Measurements from ENCODE around the gene GABBR2. TPM values are rescaled to one million over a fixed set of nuclear protein-coding genes. Genes with fewer than 3 reads are reported as not detected.
"Not testable (repeated sequence)": the region's sequence is repeated elsewhere in the genome, so short reads cannot be mapped to it uniquely, and the experiment has no call there.

GABBR2 gene
- total RNA-seq, 2 donors from 2014 or later = not detected

DNA sequence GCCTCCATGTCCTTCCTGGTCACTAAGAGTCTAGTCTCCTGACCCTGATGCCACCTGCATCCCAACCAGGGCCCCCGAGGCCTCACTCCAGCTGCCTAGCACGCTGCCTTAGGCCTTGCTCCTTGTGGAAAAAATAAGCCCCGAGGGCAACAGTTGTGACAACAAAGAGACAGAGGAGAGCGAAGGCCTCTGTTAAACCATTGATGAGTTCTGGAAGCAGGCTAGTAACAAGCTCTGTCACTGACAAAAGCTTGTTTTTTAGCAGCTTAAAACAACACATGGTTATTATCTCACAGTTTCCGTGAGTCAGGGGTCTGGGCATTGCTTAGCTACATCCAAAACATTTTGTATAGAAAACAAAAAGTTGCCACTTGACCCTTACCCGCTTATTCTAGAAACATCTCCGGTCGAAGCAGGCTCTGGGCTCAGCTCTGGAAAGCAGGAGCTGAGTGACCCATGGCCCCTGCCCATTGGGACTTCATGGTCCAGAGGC, 405.1 kb downstream of the GABBR2 start:
- no peaks in the 10 kb centered on the region for H3K9me3 Mint-ChIP-seq
- H3K27ac Mint-ChIP-seq = no peak overlapping the region
- no peaks in the 10 kb centered on the region for H3K4me1 Mint-ChIP-seq
- H3K27me3 Mint-ChIP-seq = no peaks in the 10 kb centered on the region
- no peaks in the 10 kb centered on the region for H3K36me3 Mint-ChIP-seq (ENCODE audit: low read depth)
- H3K4me3 Mint-ChIP-seq = no peak overlapping the region
- no peak for ATAC-seq (replicated peaks)

DNA sequence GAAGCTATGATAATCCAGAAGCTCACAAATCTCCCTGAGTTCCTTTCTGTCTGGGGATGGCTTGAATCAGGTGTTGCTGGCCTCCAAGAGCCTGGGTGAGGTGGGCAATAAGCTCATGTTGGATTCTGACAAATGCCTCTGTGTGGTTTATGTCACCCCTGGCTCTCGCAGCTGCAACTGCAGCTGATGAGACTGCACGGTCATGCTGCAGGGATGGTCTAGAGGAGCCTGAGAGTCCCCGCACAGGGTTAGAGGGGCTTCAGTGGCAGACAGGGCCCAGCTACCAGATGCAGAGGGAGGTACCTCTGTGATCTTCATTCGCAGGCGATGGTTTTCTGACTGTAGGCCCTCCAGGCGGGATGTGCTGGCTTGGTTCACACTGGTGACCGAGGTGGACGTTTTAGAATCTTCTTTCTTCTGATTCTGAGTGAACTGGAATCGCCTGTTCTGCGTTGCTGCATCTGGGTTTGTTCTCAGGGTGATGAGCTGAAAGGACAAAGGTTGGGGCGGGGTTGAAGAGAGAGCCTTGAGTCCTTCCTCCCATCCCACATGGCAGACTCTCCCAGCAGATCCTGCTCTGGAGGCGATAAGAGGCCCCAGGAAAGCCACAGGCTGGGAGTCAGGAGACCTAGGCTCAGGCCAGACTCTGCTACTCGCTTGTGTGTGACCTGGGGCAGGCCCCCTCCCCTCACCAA, 405.6 kb downstream of the GABBR2 start:
- H3K36me3 Mint-ChIP-seq (ENCODE audit: low read depth) = no peaks in the 10 kb centered on the region
- no peaks in the 10 kb centered on the region for H3K4me1 Mint-ChIP-seq
- no peak overlapping the region for H3K27ac Mint-ChIP-seq
- no peak overlapping the region for H3K4me3 Mint-ChIP-seq
- no peak for ATAC-seq (replicated peaks)
- H3K9me3 Mint-ChIP-seq = no peaks in the 10 kb centered on the region
- peaks cover 1% of the 10 kb centered on the region for H3K27me3 Mint-ChIP-seq

GRCh38 chr9:98302150-98302549, 406.6 kb downstream of the GABBR2 start:
- no peaks in the 10 kb centered on the region for H3K36me3 Mint-ChIP-seq (ENCODE audit: low read depth)

GRCh38 chr9:98300611-98301010, 408.1 kb downstream of the GABBR2 start:
- H3K9me3 Mint-ChIP-seq = no peaks in the 10 kb centered on the region
- no peaks in the 10 kb centered on the region for H3K36me3 Mint-ChIP-seq (ENCODE audit: low read depth)
- no peak overlapping the region for H3K27ac Mint-ChIP-seq
- no peak overlapping the region for H3K4me3 Mint-ChIP-seq
- H3K4me1 Mint-ChIP-seq = no peaks in the 10 kb centered on the region
- ATAC-seq (replicated peaks) = no peak
- peaks cover 3% of the 10 kb centered on the region for H3K27me3 Mint-ChIP-seq

More at GRCh38 chr9:98302150-98302549, 406.6 kb downstream of the GABBR2 start:
- Mint-ChIP-seq H3K27me3 (peaks cover 3% of the 10 kb centered on the region), H3K9me3 (no peaks in the 10 kb centered on the region), H3K4me1 (no peaks in the 10 kb centered on the region), H3K27ac (no peak overlapping the region), H3K4me3 (no peak overlapping the region)
- ATAC-seq (replicated peaks) = no peak

DNA sequence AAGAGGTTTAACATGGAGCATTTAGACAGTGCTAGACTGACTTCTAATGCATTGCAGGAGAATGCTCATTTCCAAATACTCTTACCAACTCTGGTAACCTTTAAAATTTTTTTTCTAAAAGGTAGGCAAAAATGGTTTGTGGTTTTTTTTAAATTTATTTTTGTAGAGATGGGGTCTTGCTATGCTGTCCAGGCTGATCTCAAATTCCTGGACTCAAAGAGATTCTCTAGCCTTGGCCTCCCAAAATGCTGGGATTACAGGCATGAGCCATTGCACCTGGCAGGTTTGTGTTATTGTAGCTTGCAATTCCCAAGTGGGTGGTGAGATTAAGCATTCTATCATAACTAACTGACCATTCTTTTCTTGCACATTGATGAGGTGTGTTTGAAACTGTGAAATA, 410.3 kb downstream of the GABBR2 start:
- no peak overlapping the region for H3K4me3 Mint-ChIP-seq
- ATAC-seq (replicated peaks) = no peak

GRCh38 chr9:98295824-98296223, 412.9 kb downstream of the GABBR2 start:
- H3K4me3 Mint-ChIP-seq = no peak overlapping the region
- no peaks in the 10 kb centered on the region for H3K4me1 Mint-ChIP-seq
- no peaks in the 10 kb centered on the region for H3K36me3 Mint-ChIP-seq (ENCODE audit: low read depth)
- no peak for ATAC-seq (replicated peaks)
- H3K9me3 Mint-ChIP-seq = no peaks in the 10 kb centered on the region
- H3K27me3 Mint-ChIP-seq = peaks cover 11% of the 10 kb centered on the region
- no peak overlapping the region for H3K27ac Mint-ChIP-seq

More for the DNA sequence above, 410.3 kb downstream of the GABBR2 start:
- no peaks in the 10 kb centered on the region for H3K36me3 Mint-ChIP-seq (ENCODE audit: low read depth)
- peaks cover 7% of the 10 kb centered on the region for H3K27me3 Mint-ChIP-seq
- H3K27ac Mint-ChIP-seq = no peak overlapping the region
- no peaks in the 10 kb centered on the region for H3K9me3 Mint-ChIP-seq
- no peaks in the 10 kb centered on the region for H3K4me1 Mint-ChIP-seq

GRCh38 chr9:98291820-98292219, 416.9 kb downstream of the GABBR2 start:
- Mint-ChIP-seq H3K9me3 (no peaks in the 10 kb centered on the region), H3K36me3 (ENCODE audit: low read depth) (no peaks in the 10 kb centered on the region), H3K4me3 (no peak overlapping the region), H3K4me1 (no peaks in the 10 kb centered on the region), H3K27me3 (peaks cover 12% of the 10 kb centered on the region), H3K27ac (no peak overlapping the region)
- ATAC-seq (replicated peaks) = no peak

DNA sequence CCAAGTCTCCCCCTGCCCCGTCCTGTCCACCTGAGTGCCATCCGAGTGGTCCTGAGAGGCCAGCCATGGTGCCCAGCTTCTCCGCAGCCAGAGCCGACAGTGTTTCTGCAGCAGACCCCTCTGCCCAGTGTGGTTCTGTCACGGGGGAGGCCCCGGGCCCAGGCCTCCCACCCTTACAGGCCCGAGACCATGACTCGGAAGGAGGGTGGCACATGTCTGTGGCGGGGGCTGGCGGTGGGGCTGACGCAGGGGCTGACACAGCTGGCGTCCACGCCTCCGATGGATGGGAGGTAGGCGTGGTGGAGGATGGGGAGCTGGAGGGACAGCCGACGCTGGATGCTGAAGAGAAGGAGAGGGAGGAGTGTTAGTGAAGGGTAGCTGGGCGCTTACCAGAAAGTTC, 418.3 kb downstream of the GABBR2 start:
- Mint-ChIP-seq H3K9me3 (no peaks in the 10 kb centered on the region), H3K36me3 (ENCODE audit: low read depth) (no peaks in the 10 kb centered on the region), H3K27me3 (peaks cover 12% of the 10 kb centered on the region), H3K4me1 (no peaks in the 10 kb centered on the region), H3K4me3 (no peak overlapping the region), H3K27ac (no peak overlapping the region)
- no peak for ATAC-seq (replicated peaks)

- no peak for ATAC-seq (replicated peaks)
- H3K9me3 Mint-ChIP-seq = no peaks in the 10 kb centered on the region
Measured at GRCh38 chr9:98289614-98290201, 419.0 kb downstream of the GABBR2 start.

DNA sequence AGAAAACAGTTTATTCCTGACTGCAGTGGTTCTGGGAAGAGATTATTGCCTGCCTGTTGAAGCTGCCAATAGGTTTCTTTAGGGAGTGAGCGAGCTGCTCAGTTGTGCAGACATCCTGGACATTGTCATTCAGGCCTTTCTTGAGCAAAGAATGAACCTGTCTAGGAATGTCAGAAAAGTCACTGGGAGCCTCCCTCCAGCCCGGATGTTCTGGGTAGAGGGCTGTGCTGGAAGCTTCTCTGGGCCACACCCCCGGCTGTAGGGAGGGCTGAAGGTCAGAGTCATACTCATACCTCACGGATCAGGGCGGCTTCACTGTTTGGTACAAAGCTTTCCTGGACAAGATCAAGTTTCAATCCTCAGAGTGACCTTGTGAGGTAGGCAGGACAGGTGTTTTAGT, 419.9 kb downstream of the GABBR2 start:
- peaks cover 9% of the 10 kb centered on the region for H3K27me3 Mint-ChIP-seq
- no peaks in the 10 kb centered on the region for H3K4me1 Mint-ChIP-seq
- H3K36me3 Mint-ChIP-seq (ENCODE audit: low read depth) = no peaks in the 10 kb centered on the region
- H3K9me3 Mint-ChIP-seq = no peaks in the 10 kb centered on the region
- H3K4me3 Mint-ChIP-seq = no peak overlapping the region
- ATAC-seq (replicated peaks) = no peak
- no peak overlapping the region for H3K27ac Mint-ChIP-seq

More at GRCh38 chr9:98289614-98290201, 419.0 kb downstream of the GABBR2 start:
- Mint-ChIP-seq H3K36me3 (ENCODE audit: low read depth) (no peaks in the 10 kb centered on the region), H3K4me3 (no peak overlapping the region), H3K4me1 (no peaks in the 10 kb centered on the region), H3K27ac (no peak overlapping the region), H3K27me3 (peaks cover 12% of the 10 kb centered on the region)

- H3K27ac Mint-ChIP-seq = no peak overlapping the region
- ATAC-seq (replicated peaks) = no peak
Measured at GRCh38 chr9:98287384-98287783, 421.4 kb downstream of the GABBR2 start.

GRCh38 chr9:98285446-98285845, 423.3 kb downstream of the GABBR2 start:
- no peaks in the 10 kb centered on the region for H3K36me3 Mint-ChIP-seq (ENCODE audit: low read depth)
- H3K4me1 Mint-ChIP-seq = no peaks in the 10 kb centered on the region
- no peak overlapping the region for H3K27ac Mint-ChIP-seq
- peaks cover 17% of the 10 kb centered on the region for H3K27me3 Mint-ChIP-seq
- no peaks in the 10 kb centered on the region for H3K9me3 Mint-ChIP-seq
- no peak for ATAC-seq (replicated peaks)
- no peak overlapping the region for H3K4me3 Mint-ChIP-seq

More at GRCh38 chr9:98287384-98287783, 421.4 kb downstream of the GABBR2 start:
- Mint-ChIP-seq H3K27me3 (peaks cover 11% of the 10 kb centered on the region), H3K4me1 (no peaks in the 10 kb centered on the region), H3K9me3 (no peaks in the 10 kb centered on the region), H3K4me3 (no peak overlapping the region), H3K36me3 (ENCODE audit: low read depth) (no peaks in the 10 kb centered on the region)

- Mint-ChIP-seq H3K9me3 (no peaks in the 10 kb centered on the region), H3K4me3 (no peak overlapping the region), H3K4me1 (no peaks in the 10 kb centered on the region), H3K27ac (no peak overlapping the region), H3K36me3 (ENCODE audit: low read depth) (no peaks in the 10 kb centered on the region), H3K27me3 (peaks cover 19% of the 10 kb centered on the region)
- no peak for ATAC-seq (replicated peaks)
Measured at GRCh38 chr9:98284754-98285153, 424.0 kb downstream of the GABBR2 start.

DNA sequence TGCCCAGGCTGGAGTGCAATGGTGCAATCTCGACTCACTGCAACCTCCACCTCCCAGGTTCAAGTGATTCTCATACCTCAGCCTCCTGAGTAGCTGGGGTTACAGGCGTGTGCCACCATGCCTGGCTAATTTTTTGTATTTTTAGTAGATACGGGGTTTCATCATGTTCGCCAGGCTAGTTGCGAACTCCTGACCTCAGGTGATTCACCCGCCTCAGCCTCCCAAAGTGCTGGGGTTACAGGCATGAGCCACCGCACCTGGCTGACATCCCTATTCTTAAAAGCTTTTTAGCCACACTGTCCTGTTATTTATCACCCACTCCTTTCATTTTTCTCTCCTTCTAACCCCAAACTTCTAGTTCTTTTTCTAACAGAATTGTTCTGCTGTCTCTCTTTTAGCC, 425.6 kb downstream of the GABBR2 start:
- ATAC-seq (replicated peaks); H3K4me1 Mint-ChIP-seq; H3K36me3 Mint-ChIP-seq (ENCODE audit: low read depth); H3K27ac Mint-ChIP-seq; H3K4me3 Mint-ChIP-seq; H3K9me3 Mint-ChIP-seq: not testable (repeated sequence)
- peaks cover 27% of the 10 kb centered on the region for H3K27me3 Mint-ChIP-seq

DNA sequence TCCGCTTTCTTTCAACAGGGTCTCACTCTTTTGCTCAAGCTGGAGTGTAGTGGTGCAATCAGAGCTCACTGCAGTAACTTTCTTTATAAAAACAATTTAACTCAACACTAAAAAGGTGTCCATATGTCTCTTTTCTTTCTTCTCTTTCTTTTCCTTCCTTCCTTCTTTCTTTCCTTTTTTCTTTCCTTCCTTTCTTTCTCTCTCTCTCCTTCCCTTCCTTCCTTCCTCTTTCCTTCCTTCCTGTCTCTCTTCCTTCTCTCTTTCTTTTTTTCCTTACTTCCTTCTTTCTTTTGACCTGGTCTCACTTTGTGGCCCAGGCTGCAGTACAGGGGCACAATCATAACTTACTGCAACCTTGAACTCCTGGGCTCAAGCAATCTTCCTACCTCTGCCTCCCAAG, 427.5 kb downstream of the GABBR2 start:
- H3K27me3 Mint-ChIP-seq = peaks cover 26% of the 10 kb centered on the region
- H3K36me3 Mint-ChIP-seq (ENCODE audit: low read depth) = no peaks in the 10 kb centered on the region
- no peaks in the 10 kb centered on the region for H3K4me1 Mint-ChIP-seq
- no peaks in the 10 kb centered on the region for H3K9me3 Mint-ChIP-seq
- H3K4me3 Mint-ChIP-seq = no peak overlapping the region
- H3K27ac Mint-ChIP-seq = no peak overlapping the region
- ATAC-seq (replicated peaks) = no peak

Measured in activated T-helper 17 cell treated with anti-CD3 and anti-CD28 coated beads, Interleukin-2, amount 50 U/mL, for 72 hours (primary cell).